Femur (tissue), 1 donor: ENCODE results near the gene KAT5.
"Not testable (repeated sequence)": the region's sequence is repeated elsewhere in the genome, so short reads cannot be mapped to it uniquely, and the experiment has no call there.

ENCODE experiments used
- DNase-seq: peaks from one replicate; pipeline ENCODE4 v3.0.0-alpha.2; 2017

The KAT5 gene

DNA sequence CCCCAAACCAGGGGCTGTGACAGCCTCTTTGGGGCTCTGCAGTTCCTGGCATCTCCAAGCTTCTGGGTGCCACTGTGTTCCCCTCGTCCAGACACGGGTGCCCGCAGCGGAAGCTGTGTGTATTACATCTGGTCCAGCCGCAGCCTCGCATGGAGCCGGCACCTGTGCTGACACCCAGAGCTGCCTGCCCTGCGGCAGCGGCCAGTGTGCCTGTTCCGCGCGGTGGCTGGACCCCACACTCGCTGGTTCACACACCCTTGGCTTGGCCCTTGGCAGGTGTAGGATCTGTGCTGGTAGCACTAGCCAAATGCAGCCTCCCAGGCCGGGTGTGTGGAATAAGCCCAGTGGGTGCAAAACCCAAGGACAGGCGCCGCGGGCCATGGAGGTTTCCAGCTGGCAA, 33.0 kb downstream of the KAT5 start:
- DNase-seq, result no peak

- DNase-seq, result not testable (repeated sequence)
These were observed 50.1 kb downstream of the KAT5 start for GRCh38 chr11:65762169-65762568.

DNA sequence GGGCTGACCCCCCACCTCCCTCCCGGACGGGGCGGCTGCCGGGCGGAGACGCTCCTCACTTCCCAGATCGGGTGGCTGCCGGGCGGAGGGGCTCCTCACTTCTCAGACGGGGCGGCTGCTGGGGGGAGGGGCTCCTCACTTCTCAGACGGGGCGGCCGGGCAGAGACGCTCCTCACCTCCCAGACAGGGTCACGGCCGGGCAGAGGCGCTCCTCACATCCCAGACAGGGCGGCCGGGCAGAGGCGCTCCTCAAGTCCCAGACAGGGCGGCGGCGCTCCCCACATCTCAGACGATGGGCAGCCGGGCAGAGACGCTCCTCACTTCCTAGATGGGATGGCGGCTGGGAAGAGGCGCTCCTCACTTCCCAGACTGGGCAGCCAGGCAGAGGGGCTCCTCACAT, 50.8 kb downstream of the KAT5 start:
- DNase-seq, result not testable (repeated sequence)

DNA sequence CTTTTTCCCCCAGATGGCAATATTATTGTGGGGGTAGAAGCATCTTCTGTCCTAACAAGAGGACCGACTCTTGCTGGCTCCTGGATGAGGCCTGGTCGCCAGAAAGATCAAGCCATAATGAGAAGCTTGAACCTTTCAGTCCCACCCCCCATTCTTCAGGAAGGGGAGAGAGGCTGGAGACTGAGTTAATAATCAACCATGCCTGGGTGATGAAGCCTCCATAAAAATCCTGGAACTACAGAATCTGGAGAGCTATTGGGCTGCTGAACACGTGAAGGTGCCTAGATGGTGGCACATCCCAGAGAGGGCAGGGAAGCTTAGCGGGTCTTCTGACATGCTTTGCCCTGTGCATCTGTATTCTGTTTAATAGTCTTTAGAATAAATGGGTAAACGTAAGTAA, 52.4 kb downstream of the KAT5 start:
- DNase-seq, result no peak

DNA sequence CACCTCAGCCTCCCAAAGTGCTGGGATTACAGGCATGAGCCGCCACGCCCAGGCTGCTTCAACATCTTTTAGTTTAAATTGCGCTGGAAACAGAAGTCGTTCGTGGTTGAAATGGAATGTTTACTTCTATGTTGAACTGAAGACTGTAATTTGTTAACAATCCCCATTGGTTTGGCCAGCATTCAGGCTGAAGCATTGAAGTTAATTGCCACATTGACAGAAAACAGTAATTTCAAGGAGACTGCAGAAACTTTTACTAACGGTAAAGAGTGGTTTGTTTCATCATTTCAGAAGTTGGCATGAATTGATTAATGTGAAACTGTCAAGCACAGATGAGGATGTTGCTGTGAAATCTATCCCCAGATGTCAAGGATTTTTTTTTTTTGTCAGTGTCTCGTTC, 54.5 kb downstream of the KAT5 start:
- no peak for DNase-seq

DNA sequence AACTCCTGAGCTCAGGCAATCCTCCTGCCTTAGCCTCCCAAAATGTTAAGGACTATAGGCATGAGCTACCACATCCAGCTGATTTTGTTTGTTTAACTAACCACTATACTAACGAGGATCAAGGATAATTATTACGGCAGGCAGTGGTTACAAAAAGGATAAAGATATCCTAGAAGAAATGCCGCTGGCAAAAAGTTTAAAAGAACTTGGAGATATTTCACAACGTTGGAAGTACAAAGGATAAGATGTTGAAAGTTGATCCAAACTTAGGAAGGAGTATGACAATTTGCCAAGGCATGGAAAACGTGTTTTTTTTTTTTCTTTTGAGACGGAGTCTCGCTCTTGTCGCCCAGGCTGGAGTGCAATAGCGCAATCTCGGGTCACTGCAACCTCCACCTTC, 55.4 kb downstream of the KAT5 start:
- no peak for DNase-seq

GRCh38 chr11:65767806-65768205, 55.8 kb downstream of the KAT5 start:
- DNase-seq, result not testable (repeated sequence)
